GM10847 (cell line): ENCODE data around the gene SCNN1A.

Experiments used
- POLR2A ChIP-seq: IDR thresholded peaks from 2 replicates; pipeline ENCODE4 v1.6.1; 2011; ENCODE audit not compliant: insufficient read length; ENCODE audit errors: extremely low read depth

The SCNN1A gene

DNA sequence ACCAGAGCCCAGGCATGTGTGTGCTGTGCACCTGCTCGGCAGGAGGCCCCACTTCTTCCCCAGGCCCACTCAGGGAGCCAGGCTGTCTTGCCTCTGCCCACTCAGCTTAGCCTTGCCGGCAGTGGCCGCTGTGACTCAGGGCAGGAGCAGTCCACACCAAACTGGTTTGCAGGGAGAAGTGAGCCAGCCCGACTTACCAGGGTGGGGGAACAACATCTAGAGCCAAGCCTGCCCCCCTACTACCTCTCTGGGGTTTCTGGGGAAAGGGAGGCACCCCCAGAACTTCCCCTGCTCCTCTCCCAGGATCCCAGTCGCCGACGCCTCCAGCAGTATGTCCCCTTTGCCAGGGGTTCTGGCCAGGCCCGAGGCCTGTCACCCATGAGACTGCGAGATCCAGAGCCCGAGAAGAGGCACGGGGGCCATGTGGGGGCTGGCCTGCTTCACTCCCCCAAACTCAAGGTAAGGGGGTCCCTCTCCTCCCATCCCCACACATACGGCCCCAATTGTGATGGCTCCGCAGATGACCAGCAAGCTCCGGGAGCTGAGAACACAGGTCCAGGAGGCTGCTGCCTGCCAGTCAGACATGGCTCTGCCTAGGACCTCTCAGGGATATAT is 61.9 kb downstream of the SCNN1A start:
- no peak for TF ChIP-seq POLR2A

- TF ChIP-seq POLR2A: no peak
Measured at GRCh38 chr12:6312529-6313325, 62.6 kb downstream of the SCNN1A start.

GRCh38 chr12:6311822-6312528 is 63.4 kb downstream of the SCNN1A start:
- TF ChIP-seq POLR2A: no peak

DNA sequence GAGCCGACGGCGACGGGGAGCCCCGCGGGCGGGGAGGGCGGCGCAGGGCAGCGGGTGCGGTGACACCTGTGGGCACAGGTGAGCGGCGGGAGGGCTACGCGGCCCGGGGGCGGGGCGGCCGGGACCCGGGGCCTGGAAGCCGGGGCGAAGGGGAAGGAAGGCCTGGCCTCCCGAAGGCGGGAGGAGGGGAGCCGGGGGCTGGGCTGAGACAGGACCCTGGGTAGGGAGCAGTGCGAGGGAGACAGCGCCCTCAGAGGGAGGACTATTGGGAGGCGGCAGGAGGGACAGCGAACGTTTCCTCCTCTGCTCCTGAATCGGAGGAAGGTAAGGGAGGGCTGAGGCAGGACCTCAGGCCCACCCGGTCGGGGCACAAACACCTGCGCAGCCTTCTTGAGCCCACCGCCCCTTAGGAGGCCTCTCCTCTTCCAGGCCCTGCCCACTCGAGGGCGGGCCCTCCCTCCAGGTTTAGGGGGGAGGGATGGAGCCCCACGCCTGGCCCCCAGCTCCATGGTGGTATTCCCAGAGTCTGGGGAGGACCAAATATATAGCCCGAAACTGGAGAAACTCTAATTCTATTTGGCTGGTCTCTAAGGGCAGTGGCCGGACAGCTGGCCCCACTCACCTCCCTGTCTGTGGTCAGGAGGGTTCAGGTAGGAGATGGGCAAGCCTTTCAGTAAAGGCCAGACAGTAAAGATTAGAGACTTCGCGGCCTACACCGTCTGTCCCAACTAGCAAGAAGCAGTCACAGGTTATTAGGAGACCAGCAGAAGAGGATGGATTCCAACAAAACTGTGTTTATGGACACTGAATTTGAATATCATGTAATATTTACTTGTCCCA is 64.4 kb downstream of the SCNN1A start:
- no peak for TF ChIP-seq POLR2A

- TF ChIP-seq POLR2A: no peak
Measured at GRCh38 chr12:6307529-6307928, 67.8 kb downstream of the SCNN1A start.

DNA sequence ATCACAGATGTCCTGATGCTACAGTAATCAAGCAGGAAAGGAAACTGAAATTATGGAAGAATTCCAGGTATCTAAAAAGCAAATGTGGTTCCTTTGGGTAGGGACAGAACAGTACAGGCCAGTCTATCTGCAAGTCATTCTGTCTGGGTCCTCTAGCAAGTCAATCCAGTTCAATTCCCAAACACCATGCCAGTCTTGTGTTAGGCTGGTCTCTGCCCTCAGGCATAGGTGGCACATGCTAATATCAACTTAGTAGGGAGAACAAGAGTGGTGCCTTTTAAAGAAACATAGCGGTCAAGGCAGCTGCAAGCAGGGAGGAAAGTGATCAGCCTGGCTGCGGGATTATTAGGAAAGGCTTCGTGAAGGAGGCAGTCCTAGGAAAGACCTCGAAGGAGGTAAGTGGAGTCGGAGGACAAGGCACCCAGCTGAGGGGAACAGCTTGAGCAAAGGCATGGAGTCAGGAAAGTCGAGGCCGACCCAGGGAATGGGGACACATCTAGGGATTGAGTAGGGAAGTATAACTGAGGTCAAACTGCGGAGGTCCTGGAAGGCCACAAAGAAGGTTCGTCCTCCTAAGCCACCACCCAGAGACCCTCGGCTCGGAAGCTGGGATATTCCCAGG is 68.7 kb downstream of the SCNN1A start:
- TF ChIP-seq POLR2A: no peak

DNA sequence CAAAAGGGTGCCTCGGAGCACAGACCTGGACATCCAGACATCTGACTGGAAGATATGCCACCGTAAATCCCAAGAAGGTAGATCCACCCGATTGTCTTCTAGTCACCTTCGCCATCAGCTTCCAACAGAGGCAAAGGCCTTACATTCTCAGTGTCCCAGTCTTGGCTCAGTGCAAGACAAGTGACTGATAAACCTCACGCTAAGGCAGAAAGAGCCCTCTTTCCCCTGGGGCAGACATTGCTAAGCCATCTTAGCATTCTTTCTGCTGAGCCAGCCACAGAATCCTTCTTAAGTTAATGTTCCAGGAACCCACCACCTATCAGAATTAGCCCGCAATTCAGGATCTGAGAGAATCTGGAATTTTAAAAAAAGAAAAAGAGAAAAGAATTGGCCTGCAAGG is 69.2 kb downstream of the SCNN1A start:
- TF ChIP-seq POLR2A: no peak

DNA sequence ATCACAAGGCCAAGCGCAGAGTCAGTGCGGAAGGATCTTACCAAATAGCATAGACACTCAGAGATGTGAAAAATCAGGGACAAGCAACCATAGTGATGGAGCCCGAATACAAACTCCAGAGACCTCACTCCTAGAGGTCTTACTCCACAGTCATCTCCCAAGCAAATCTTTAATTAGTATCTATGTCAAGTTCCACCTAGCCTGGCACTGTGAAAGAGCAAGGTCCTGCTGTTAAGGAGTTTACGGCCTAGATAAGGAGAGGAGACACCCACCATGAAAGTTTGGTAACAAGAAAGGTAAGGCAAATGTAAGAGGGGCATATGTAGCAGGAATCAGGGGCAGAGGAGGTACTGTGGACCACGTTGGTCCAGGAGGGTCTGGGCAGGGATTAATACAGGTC is 72.3 kb downstream of the SCNN1A start:
- TF ChIP-seq POLR2A: no peak

DNA sequence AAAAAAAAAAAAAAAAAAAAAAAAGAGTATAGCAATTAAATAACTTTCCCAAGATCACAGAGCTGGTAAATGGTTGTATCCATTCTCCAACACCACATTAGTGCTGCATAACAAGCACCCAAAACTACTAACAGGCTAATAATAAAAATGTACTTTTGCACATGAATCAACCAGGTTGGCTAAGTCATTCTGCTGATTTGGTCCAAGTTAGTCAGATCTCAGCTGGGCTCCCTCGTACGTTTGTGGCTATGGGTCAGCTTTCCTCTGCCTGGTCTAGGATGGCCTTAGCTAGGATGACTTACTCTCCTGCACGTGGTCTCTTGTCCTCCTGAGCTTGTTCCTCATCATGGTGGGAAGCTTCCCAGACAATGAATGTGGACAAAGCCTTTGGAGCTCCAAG is 72.7 kb downstream of the SCNN1A start:
- TF ChIP-seq POLR2A: no peak

- TF ChIP-seq POLR2A: no peak
Measured at GRCh38 chr12:6301721-6302120, 73.6 kb downstream of the SCNN1A start.

DNA sequence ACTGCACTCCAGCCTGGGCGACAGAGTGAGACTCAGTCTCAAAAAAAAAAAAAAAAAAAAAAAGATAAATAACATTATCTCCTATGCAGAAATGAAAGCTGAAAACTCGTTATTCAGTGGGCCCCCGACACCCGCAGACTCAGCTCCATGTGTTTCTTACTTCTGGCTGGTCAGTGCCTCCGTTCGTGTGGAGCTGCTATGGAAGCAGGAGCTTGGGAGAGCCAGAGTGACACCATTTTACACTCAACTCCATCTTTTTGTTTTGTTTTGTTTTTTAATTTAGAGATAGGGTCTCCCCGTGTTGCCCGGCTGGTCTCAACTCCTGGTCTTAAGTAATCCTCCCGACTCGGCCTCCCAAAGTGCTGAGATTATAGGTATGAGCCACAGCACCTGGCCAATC is 78.2 kb downstream of the SCNN1A start:
- TF ChIP-seq POLR2A: no peak
